Activated CD4-positive, alpha-beta T cell treated with anti-CD3 and anti-CD28 coated beads, Interleukin-2, Interleukin-6, amounts not matched to agents 100 ng/mL and 50 ng/mL, durations not matched to agents 16 hours and 8 hours (primary cell): Measurements from ENCODE around the gene ZYG11B.
A peak's percentile ranks its signal among the peaks of the same experiment; 100 is the strongest.
"Not testable (repeated sequence)": the region's sequence is repeated elsewhere in the genome, so short reads cannot be mapped to it uniquely, and the experiment has no call there.

Experiments
- DNase-seq: peaks from one replicate; pipeline ENCODE4 v3.0.0-alpha.2; 2020

Gene ZYG11B

GRCh38 chr1:52726265-52727113, at the start of gene ZYG11B:
TSS of gene ZYG11B (plus strand) at chr1:52726453. CDS start at chr1:52726654, 201 bp downstream.
- DNase-seq, result peak; percentile 93

- no peak for DNase-seq
Measured at GRCh38 chr1:52677076-52677806, 49.0 kb upstream of the ZYG11B start.

GRCh38 chr1:52679048-52679447, 47.2 kb upstream of the ZYG11B start:
- no peak for DNase-seq

- no peak for DNase-seq
Measured at GRCh38 chr1:52679498-52679897, 46.8 kb upstream of the ZYG11B start.

GRCh38 chr1:52680353-52680752, 45.9 kb upstream of the ZYG11B start:
- DNase-seq, result no peak

GRCh38 chr1:52681136-52681535, 45.1 kb upstream of the ZYG11B start:
- DNase-seq, result no peak

- DNase-seq, result no peak
Measured at GRCh38 chr1:52683367-52683940, 42.8 kb upstream of the ZYG11B start.

GRCh38 chr1:52684545-52684944, 41.7 kb upstream of the ZYG11B start:
- DNase-seq, result no peak

- peak; percentile 80 for DNase-seq
Measured at GRCh38 chr1:52686261-52686751, 39.9 kb upstream of the ZYG11B start.

GRCh38 chr1:52686830-52687229, 39.4 kb upstream of the ZYG11B start:
- DNase-seq, result no peak

- no peak for DNase-seq
Measured at GRCh38 chr1:52691821-52692220, 34.4 kb upstream of the ZYG11B start.

GRCh38 chr1:52692697-52693096, 33.6 kb upstream of the ZYG11B start:
- DNase-seq, result no peak

GRCh38 chr1:52693351-52693750, 32.9 kb upstream of the ZYG11B start:
- not testable (repeated sequence) for DNase-seq

GRCh38 chr1:52693843-52694242, 32.4 kb upstream of the ZYG11B start:
- DNase-seq, result no peak

GRCh38 chr1:52695627-52696026, 30.6 kb upstream of the ZYG11B start:
- no peak for DNase-seq

GRCh38 chr1:52697795-52698674, 28.2 kb upstream of the ZYG11B start, which contains the start of gene COA7:
TSS of gene COA7 (minus strand) at chr1:52698347. CDS start at chr1:52698326, 21 bp downstream.
- peak; percentile 88 for DNase-seq

- DNase-seq, result peak; percentile 93
Measured at GRCh38 chr1:52702886-52703787, 23.1 kb upstream of the ZYG11B start.

GRCh38 chr1:52706136-52706670, 20.1 kb upstream of the ZYG11B start:
- DNase-seq, result no peak

- no peak for DNase-seq
Measured at GRCh38 chr1:52706941-52707926, 19.0 kb upstream of the ZYG11B start.
